Neural progenitor cell (in vitro differentiated cells): ENCODE data around the gene TMEM208.

Source experiments
- EZH2 ChIP-seq: fragments of 200-600 bp; sonication (generic); IDR thresholded peaks from 2 replicates; pipeline ENCODE4 v1.6.1; 2017; ENCODE audit warnings: antibody characterized with exemption, mild to moderate bottlenecking, moderate library complexity
- EZH2phosphoT487 ChIP-seq: fragments of 200-600 bp; sonication (generic); IDR thresholded peaks from 2 replicates; pipeline ENCODE4 v1.6.1; 2017; ENCODE audit warnings: antibody characterized with exemption
- TF ChIP-seq, protein P1 (sequence below): fragments of 200-600 bp; sonication (generic); IDR thresholded peaks from 2 replicates; pipeline ENCODE4 v1.5.1; 2017; ENCODE audit warnings: antibody characterized with exemption, mild to moderate bottlenecking

DNA sequence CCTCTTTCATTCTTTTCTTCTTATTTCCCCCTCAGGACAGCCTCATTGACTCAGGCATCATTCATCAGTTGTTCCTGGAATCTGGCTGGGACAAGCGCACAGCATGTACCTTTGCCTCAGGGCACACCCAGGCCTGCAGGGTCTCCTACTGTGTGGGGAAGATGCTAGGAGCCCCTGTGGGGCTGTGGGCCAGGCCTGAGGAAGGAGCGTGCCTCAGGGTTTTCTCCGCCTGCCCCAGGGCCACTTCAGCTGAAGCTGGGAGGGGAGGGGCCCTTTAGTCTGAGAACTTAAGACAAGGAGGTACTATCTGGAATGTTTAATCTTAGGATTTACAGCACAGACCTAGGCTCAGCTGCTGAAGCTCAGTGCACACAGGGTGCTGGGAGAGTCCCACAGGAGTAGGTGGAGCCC is 20.1 kb upstream of the TMEM208 start:
- TF ChIP-seq, protein P1, sequence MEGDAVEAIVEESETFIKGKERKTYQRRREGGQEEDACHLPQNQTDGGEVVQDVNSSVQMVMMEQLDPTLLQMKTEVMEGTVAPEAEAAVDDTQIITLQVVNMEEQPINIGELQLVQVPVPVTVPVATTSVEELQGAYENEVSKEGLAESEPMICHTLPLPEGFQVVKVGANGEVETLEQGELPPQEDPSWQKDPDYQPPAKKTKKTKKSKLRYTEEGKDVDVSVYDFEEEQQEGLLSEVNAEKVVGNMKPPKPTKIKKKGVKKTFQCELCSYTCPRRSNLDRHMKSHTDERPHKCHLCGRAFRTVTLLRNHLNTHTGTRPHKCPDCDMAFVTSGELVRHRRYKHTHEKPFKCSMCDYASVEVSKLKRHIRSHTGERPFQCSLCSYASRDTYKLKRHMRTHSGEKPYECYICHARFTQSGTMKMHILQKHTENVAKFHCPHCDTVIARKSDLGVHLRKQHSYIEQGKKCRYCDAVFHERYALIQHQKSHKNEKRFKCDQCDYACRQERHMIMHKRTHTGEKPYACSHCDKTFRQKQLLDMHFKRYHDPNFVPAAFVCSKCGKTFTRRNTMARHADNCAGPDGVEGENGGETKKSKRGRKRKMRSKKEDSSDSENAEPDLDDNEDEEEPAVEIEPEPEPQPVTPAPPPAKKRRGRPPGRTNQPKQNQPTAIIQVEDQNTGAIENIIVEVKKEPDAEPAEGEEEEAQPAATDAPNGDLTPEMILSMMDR = no peak
- TF ChIP-seq EZH2 = no peak
- TF ChIP-seq EZH2phosphoT487 = no peak
